ENCODE results near the gene RPUSD2.
A peak's percentile ranks its signal among the peaks of the same experiment; 100 is the strongest.

The RPUSD2 gene

GRCh38 chr15:40603935-40604334 lies 34.8 kb downstream of the RPUSD2 start:
- TF ChIP-seq, protein P1, sequence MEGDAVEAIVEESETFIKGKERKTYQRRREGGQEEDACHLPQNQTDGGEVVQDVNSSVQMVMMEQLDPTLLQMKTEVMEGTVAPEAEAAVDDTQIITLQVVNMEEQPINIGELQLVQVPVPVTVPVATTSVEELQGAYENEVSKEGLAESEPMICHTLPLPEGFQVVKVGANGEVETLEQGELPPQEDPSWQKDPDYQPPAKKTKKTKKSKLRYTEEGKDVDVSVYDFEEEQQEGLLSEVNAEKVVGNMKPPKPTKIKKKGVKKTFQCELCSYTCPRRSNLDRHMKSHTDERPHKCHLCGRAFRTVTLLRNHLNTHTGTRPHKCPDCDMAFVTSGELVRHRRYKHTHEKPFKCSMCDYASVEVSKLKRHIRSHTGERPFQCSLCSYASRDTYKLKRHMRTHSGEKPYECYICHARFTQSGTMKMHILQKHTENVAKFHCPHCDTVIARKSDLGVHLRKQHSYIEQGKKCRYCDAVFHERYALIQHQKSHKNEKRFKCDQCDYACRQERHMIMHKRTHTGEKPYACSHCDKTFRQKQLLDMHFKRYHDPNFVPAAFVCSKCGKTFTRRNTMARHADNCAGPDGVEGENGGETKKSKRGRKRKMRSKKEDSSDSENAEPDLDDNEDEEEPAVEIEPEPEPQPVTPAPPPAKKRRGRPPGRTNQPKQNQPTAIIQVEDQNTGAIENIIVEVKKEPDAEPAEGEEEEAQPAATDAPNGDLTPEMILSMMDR (IDR thresholded peaks at IDR 0.05; ENCODE audit: low read length, missing control alignments) = no peak
- no peak for DNase-seq (ENCODE audit: low read depth)
- no peak overlapping the region for H3K4me3 ChIP-seq (replicated peaks; ENCODE audit: low read depth, low read length)

GRCh38 chr15:40613080-40613479 lies 44.0 kb downstream of the RPUSD2 start:
- no peak overlapping the region for H3K4me3 ChIP-seq (replicated peaks; ENCODE audit: low read depth, low read length)
- TF ChIP-seq, protein P1 (IDR thresholded peaks at IDR 0.05; ENCODE audit: low read length, missing control alignments) = no peak
- DNase-seq (ENCODE audit: low read depth) = no peak

- H3K4me3 ChIP-seq (replicated peaks; ENCODE audit: low read depth, low read length) = no peak overlapping the region
- TF ChIP-seq, protein P1 (IDR thresholded peaks at IDR 0.05; ENCODE audit: low read length, missing control alignments) = no peak
- DNase-seq (ENCODE audit: low read depth) = no peak
These were observed 48.9 kb downstream of the RPUSD2 start for GRCh38 chr15:40618023-40618422.

GRCh38 chr15:40618906-40619305 lies 49.8 kb downstream of the RPUSD2 start:
- peak; percentile 11 for DNase-seq (ENCODE audit: low read depth)
- no peak overlapping the region for H3K4me3 ChIP-seq (replicated peaks; ENCODE audit: low read depth, low read length)
- TF ChIP-seq, protein P1 (IDR thresholded peaks at IDR 0.05; ENCODE audit: low read length, missing control alignments) = no peak

- TF ChIP-seq, protein P1 (IDR thresholded peaks at IDR 0.05; ENCODE audit: low read length, missing control alignments) = no peak
- H3K4me3 ChIP-seq (replicated peaks; ENCODE audit: low read depth, low read length) = no peak overlapping the region
- DNase-seq (ENCODE audit: low read depth) = no peak
These were observed 54.3 kb downstream of the RPUSD2 start for GRCh38 chr15:40623361-40623760.

Data from fibroblast of pulmonary artery (primary cell).